IMR-90 (cell line): Measurements from ENCODE around the gene NFATC1. TPM values are rescaled to one million over a fixed set of nuclear protein-coding genes. Genes with fewer than 3 reads are reported as not detected.

Experiments
- ATAC-seq: fragments of 200-7000 bp; cut with Tn5 transposase; 2 replicates; pipeline ENCODE4 v1.9.1; 2020; ENCODE audit warnings: low read depth, mild to moderate bottlenecking, moderate library complexity
- BruUV-seq: library from RNA; stranded (reverse); fragments of 400-500 nt; replicated peaks from 2 replicates; lab custom pipeline; 2021; lab: Mats Ljungman, UMichigan
- CTCF ChIA-PET: fragments of 300-600 bp; formaldehyde crosslinking; extraction: SDS; loops from one replicate; lab custom pipeline; 2021; ENCODE audit warnings: antibody characterized with exemption; lab: Yijun Ruan, JAX
- POLR2A ChIA-PET: fragments of 300-600 bp; sonication (Branson Sonifier 250); formaldehyde crosslinking; loops from one replicate; lab custom pipeline; 2022; ENCODE audit warnings: antibody characterized with exemption; ENCODE audit not compliant: unreplicated experiment; lab: Charles Lee
- DNase-seq: peaks from one replicate; pipeline ENCODE4 v3.0.0; 2013
- H2AFZ ChIP-seq: replicated peaks from 2 replicates; pipeline ENCODE3; 2013; ENCODE audit warnings: low read length, mild to moderate bottlenecking; ENCODE audit not compliant: poor library complexity
- H2AK5ac ChIP-seq: 2 replicates; pipeline ENCODE4 v1.6.1; 2013; ENCODE audit warnings: low read depth, low read length, inconsistent platforms
- H2AK9ac ChIP-seq: replicated peaks from 2 replicates; pipeline ENCODE3; 2013; ENCODE audit warnings: mild to moderate bottlenecking, low read depth, low read length, moderate library complexity; ENCODE audit not compliant: poor library complexity
- H2BK120ac ChIP-seq: 2 replicates; pipeline ENCODE4 v1.6.1; 2013; ENCODE audit warnings: low read depth, low read length, inconsistent platforms
- H2BK15ac ChIP-seq: 3 replicates; pipeline ENCODE4 v1.6.1; 2013; ENCODE audit warnings: low read depth, low read length, inconsistent platforms
- H2BK20ac ChIP-seq: 2 replicates; pipeline ENCODE4 v1.6.1; 2013; ENCODE audit warnings: low read depth, mild to moderate bottlenecking, inconsistent platforms, low read length, moderate library complexity
- H2BK5ac ChIP-seq: 2 replicates; pipeline ENCODE4 v1.6.1; 2013; ENCODE audit warnings: mild to moderate bottlenecking, low read depth, low read length, inconsistent platforms; ENCODE audit not compliant: poor library complexity, severe bottlenecking
- H3K14ac ChIP-seq: replicated peaks from 2 replicates; pipeline ENCODE4 v1.6.1; 2013; ENCODE audit warnings: low read depth, low read length, inconsistent platforms
- H3K18ac ChIP-seq: 2 replicates; pipeline ENCODE4 v1.6.1; 2013; ENCODE audit warnings: low read depth, low read length, control low read depth
- H3K23ac ChIP-seq: 2 replicates; pipeline ENCODE4 v1.6.1; 2013; ENCODE audit warnings: low read depth, low read length, inconsistent platforms
- H3K27ac ChIP-seq: 2 replicates; pipeline ENCODE4 v1.5.1; 2013; ENCODE audit warnings: mild to moderate bottlenecking, control low read depth, low read length; ENCODE audit not compliant: insufficient read depth
- H3K27me3 ChIP-seq: 2 replicates; pipeline ENCODE4 v1.6.1; 2013; ENCODE audit warnings: low read length; ENCODE audit not compliant: control insufficient read depth, insufficient read depth
- H3K36me3 ChIP-seq: 2 replicates; pipeline ENCODE4 v1.6.1; 2013; ENCODE audit warnings: low read length, mixed read lengths; ENCODE audit not compliant: control insufficient read depth, insufficient read depth
- H3K4ac ChIP-seq: 2 replicates; pipeline ENCODE4 v1.6.1; 2013; ENCODE audit warnings: low read depth, low read length, inconsistent platforms
- H3K4me1 ChIP-seq: 2 replicates; pipeline ENCODE4 v1.6.1; 2013; ENCODE audit warnings: low read length, mixed read lengths; ENCODE audit not compliant: control insufficient read depth, insufficient read depth
- H3K4me2 ChIP-seq: 2 replicates; pipeline ENCODE4 v1.6.1; 2013; ENCODE audit warnings: low read depth, mild to moderate bottlenecking, control low read depth, low read length, moderate library complexity
- H3K4me3 ChIP-seq: 2 replicates; pipeline ENCODE4 v1.5.1; 2013; ENCODE audit warnings: low read depth, mild to moderate bottlenecking, control low read depth, low read length, moderate library complexity; ENCODE audit not compliant: insufficient read depth
- H3K56ac ChIP-seq: 2 replicates; pipeline ENCODE4 v1.6.1; 2013; ENCODE audit warnings: low read length, inconsistent platforms; ENCODE audit not compliant: insufficient read depth; ENCODE audit errors: extremely low read depth
- H3K79me1 ChIP-seq, 2 experiments: 2 replicates each; pipeline ENCODE4 v1.6.1; 2013; ENCODE audit warnings: low read length in 2 of 2, inconsistent platforms in 1 of 2, low read depth in 1 of 2
- H3K9ac ChIP-seq: 2 replicates; pipeline ENCODE4 v1.6.1; 2013; ENCODE audit warnings: low read depth, low read length, control low read depth
- H3K9me1 ChIP-seq: 2 replicates; pipeline ENCODE4 v1.6.1; 2013; ENCODE audit warnings: low read length, inconsistent platforms; ENCODE audit not compliant: insufficient read depth
- H3K9me3 ChIP-seq: 2 replicates; pipeline ENCODE4 v1.6.1; 2013; ENCODE audit warnings: low read length; ENCODE audit not compliant: control insufficient read depth, insufficient read depth
- H4K20me1 ChIP-seq: 2 replicates; pipeline ENCODE4 v1.6.1; 2013; ENCODE audit warnings: low read length, inconsistent platforms; ENCODE audit not compliant: insufficient read depth
- H4K5ac ChIP-seq: 2 replicates; pipeline ENCODE4 v1.6.1; 2013; ENCODE audit warnings: mild to moderate bottlenecking, low read depth, low read length, control low read depth
- H4K8ac ChIP-seq, 2 experiments: 2 replicates each; pipeline ENCODE4 v1.6.1; 2013; ENCODE audit warnings: low read depth in 2 of 2, low read length in 2 of 2, control low read depth in 1 of 2, inconsistent platforms in 1 of 2
- H4K91ac ChIP-seq: 2 replicates; pipeline ENCODE4 v1.6.1; 2013; ENCODE audit warnings: low read depth, low read length, inconsistent platforms; ENCODE audit not compliant: insufficient read depth
- BHLHE40 ChIP-seq: fragments of 150-350 bp; IDR thresholded peaks from 2 replicates; pipeline ENCODE4 v1.6.1; 2016; ENCODE audit warnings: mild to moderate bottlenecking, low read depth, low read length
- CHD1 ChIP-seq: IDR thresholded peaks from 2 replicates; pipeline ENCODE4 v1.6.1; 2012; ENCODE audit warnings: low read depth, low read length, improper control_type of control experiment
- MXI1 ChIP-seq: IDR thresholded peaks from 2 replicates; pipeline ENCODE4 v1.6.1; 2012; ENCODE audit warnings: low read depth, mild to moderate bottlenecking, low read length, moderate library complexity, borderline replicate concordance
- NFE2L2 ChIP-seq: fragments of 150-350 bp; IDR thresholded peaks from 2 replicates; pipeline ENCODE4 v1.6.1; 2016; ENCODE audit warnings: low read depth, mild to moderate bottlenecking, low read length
- POLR2A ChIP-seq: IDR thresholded peaks from 2 replicates; pipeline ENCODE4 v1.6.1; 2012; ENCODE audit warnings: mild to moderate bottlenecking, low read depth, low read length
- RAD21 ChIP-seq: IDR thresholded peaks from 2 replicates; pipeline ENCODE4 v1.6.1; 2012; ENCODE audit warnings: low read length, improper control_type of control experiment
- SMC3 ChIP-seq: fragments of 150-350 bp; IDR thresholded peaks from 2 replicates; pipeline ENCODE4 v1.6.1; 2016; ENCODE audit warnings: low read depth, mild to moderate bottlenecking, antibody characterized with exemption, low read length, moderate library complexity
- WGBS, 2 experiments: methylation state at CpG; one replicate each; pipeline versions ENCODE4 v1.1.5 to v1.1.7; 2013; ENCODE audit warnings: missing lambda C conversion rate in 2 of 2; ENCODE audit not compliant: insufficient read length in 1 of 2; ENCODE audit errors: extremely low coverage in 2 of 2; 5-methylcytosine and 5-hydroxymethylcytosine counted together
- dilution Hi-C: fragments of 300-500 bp; cut with HindIII; formaldehyde crosslinking; loops from one replicate; pipeline ENCODE4 v1.14.3; 2018; ENCODE audit warnings: low sequenced_read_pairs; ENCODE audit not compliant: unreplicated experiment
- in situ Hi-C: fragments of 300-500 bp; cut with MboI; formaldehyde crosslinking; loops from 3 replicates; pipeline ENCODE4 v1.14.3; 2019; ENCODE audit warnings: low sequenced_read_pairs, inconsistent platforms, mixed read lengths
- intact Hi-C: fragments of 100-400 bp; cut with micrococcal nuclease; formaldehyde crosslinking; loops from 2 replicates; pipeline ENCODE4 v1.10.0; 2022
- polyA plus RNA-seq, 3 experiments: library from polyadenylated mRNA; depleted of rRNA; stranded (reverse); fragments of >200 nt; gene quantifications; 2 replicates each; pipeline ENCODE4 v1.2.3, GENCODE V29; 2012; ENCODE audit warnings: low replicate concordance in 1 of 3
- total RNA-seq: library from RNA; depleted of rRNA; stranded (reverse); fragments of >200 nt; gene quantifications from 2 replicates; pipeline ENCODE4 v1.2.3, GENCODE V29; 2012
- TF ChIP-seq, protein P1 (sequence below): fragments of 150-350 bp; IDR thresholded peaks from 2 replicates; pipeline ENCODE4 v1.6.1; 2016; ENCODE audit warnings: low read depth, mild to moderate bottlenecking, low read length, moderate library complexity, borderline replicate concordance

The NFATC1 gene
- total and polyA plus RNA-seq, 2 of the 4 experiments (the other 2 are of a cell fraction) = 0.36 to 1.8 TPM

- Histone ChIP-seq H3K4me2 (no peak overlapping the region), H3K14ac (no peak overlapping the region), H3K23ac (no peak overlapping the region), H2AFZ (no peak overlapping the region), H2BK20ac (no peak overlapping the region), H2BK5ac (no peak overlapping the region), H3K9me1 (no peaks in the 10 kb centered on the region), H3K27ac (no peak overlapping the region), H2AK9ac (no peak overlapping the region), H3K4me3 (no peak overlapping the region), H4K5ac (no peak overlapping the region), H3K18ac (no peak overlapping the region), H3K27me3 (no peaks in the 10 kb centered on the region; the same call in 1 of the 2 replicates), H2AK5ac (no peak overlapping the region), H3K9ac (no peak overlapping the region), H2BK120ac (no peak overlapping the region), H3K36me3 (no peaks in the 10 kb centered on the region), H3K4me1 (peaks cover 5% of the 10 kb centered on the region; the same call in 1 of the 2 replicates), H3K79me1 (no peaks in the 10 kb centered on the region), H3K4ac (no peak overlapping the region), H2BK15ac (no peak overlapping the region), H4K8ac (no peak overlapping the region), H4K91ac (no peak overlapping the region), H3K56ac (no peak overlapping the region), H4K20me1 (no peaks in the 10 kb centered on the region), H3K9me3 (peaks cover 13% of the 10 kb centered on the region)
- POLR2A ChIA-PET = no interaction called here
- dilution Hi-C loops = no loop called here
- WGBS, 2 experiments = 89% methylated on average over 10 of the region's 11 CpGs; no CpG with 5 or more reads in 1 of the 2 experiments
- no TSS peak for BruUV-seq
- TF ChIP-seq NFE2L2 = no peak
- no peak for TF ChIP-seq SMC3
- TF ChIP-seq, protein P1, sequence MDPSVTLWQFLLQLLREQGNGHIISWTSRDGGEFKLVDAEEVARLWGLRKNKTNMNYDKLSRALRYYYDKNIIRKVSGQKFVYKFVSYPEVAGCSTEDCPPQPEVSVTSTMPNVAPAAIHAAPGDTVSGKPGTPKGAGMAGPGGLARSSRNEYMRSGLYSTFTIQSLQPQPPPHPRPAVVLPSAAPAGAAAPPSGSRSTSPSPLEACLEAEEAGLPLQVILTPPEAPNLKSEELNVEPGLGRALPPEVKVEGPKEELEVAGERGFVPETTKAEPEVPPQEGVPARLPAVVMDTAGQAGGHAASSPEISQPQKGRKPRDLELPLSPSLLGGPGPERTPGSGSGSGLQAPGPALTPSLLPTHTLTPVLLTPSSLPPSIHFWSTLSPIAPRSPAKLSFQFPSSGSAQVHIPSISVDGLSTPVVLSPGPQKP = no peak
- TF ChIP-seq RAD21 = no peak
- no peak for TF ChIP-seq MXI1
- no peak for TF ChIP-seq POLR2A
- TF ChIP-seq CHD1 = no peak
- TF ChIP-seq BHLHE40 = no peak
- in situ Hi-C loops = no loop called here
- no peak for DNase-seq
- no peak for ATAC-seq
- CTCF ChIA-PET = no interaction called here
- intact Hi-C loops = no loop called here
Measured at GRCh38 chr18:79503406-79503805, 107.7 kb downstream of the NFATC1 start.
